Left renal cortex interstitium (tissue), 4 donors: Measurements from ENCODE around the gene ABHD17A. TPM values are rescaled to one million over a fixed set of nuclear protein-coding genes. Genes with fewer than 3 reads are reported as not detected.

Experiments
- DNase-seq, 4 donors: peaks; one replicate each; pipeline ENCODE4 v3.0.0-alpha.2; 2013; ENCODE audit warnings: low read depth in 4 of 4, low spot score in 2 of 4, missing footprints in 1 of 4
- polyA plus RNA-seq, 4 donors: library from polyadenylated mRNA; unstranded; fragments of 120-200 nt; gene quantifications; one replicate each; pipeline ENCODE4 v1.2.1, GENCODE V29; 2013; ENCODE audit not compliant: insufficient read length in 4 of 4

Gene ABHD17A
- 10 to 100 TPM; 32.5 to 69.4 (median 56.9) TPM for polyA plus RNA-seq

DNA sequence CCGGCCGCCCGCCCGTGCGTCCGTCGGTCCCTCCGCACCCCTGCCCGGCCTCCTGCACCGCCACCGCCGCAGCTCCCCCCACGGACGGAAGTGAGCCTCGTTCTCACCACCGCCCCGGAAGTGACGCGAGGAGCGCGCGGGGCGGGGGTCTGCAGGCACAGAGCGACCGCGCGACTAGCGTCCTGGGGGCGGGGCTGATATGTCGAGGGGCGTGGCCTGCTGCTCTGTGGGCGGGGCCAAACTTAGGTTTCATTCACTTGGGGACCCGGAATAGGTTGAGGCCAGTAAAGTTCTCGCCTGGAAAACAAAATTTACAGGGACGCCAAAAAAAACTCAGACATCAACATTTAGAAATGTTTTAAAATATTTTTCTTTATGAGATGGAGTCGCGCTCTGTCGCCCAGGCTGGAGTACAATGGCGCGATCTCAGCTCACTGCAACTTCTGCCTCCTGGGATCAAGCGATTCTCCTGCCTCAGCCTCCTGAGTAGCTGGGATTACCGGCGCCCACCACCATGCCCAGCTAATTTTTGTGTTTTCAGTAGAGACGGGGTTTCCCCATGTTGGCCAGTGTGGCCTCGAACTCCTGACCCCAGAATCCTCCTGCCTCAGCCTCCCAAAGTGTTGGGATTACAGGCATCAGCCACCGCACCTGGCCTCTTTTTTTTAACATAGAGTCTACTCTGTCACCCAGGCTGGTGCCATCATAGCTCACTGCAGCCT is at the start of gene ABHD17A:
TSS of gene ABHD17A (minus strand) at position 99 of the 722 bp plus-strand sequence. CDS start 3,930 bp downstream, outside the sequence.
- peak in 3 of 4 donors; percentile 75 to 91 (median 81) for DNase-seq

- DNase-seq, result no peak
These were observed 48.6 kb upstream of the ABHD17A start for GRCh38 chr19:1933942-1934341.

GRCh38 chr19:1933244-1933643 is 47.9 kb upstream of the ABHD17A start:
- no peak for DNase-seq

- DNase-seq, result no peak
These were observed 47.1 kb upstream of the ABHD17A start for GRCh38 chr19:1932395-1932794.

- DNase-seq, result no peak
These were observed 46.1 kb upstream of the ABHD17A start for GRCh38 chr19:1931445-1931844.

- peak in 1 of 4 donors; percentile 51 for DNase-seq
These were observed 43.9 kb upstream of the ABHD17A start for GRCh38 chr19:1929021-1929742.

GRCh38 chr19:1925544-1925943 is 40.2 kb upstream of the ABHD17A start:
- no peak for DNase-seq

DNA sequence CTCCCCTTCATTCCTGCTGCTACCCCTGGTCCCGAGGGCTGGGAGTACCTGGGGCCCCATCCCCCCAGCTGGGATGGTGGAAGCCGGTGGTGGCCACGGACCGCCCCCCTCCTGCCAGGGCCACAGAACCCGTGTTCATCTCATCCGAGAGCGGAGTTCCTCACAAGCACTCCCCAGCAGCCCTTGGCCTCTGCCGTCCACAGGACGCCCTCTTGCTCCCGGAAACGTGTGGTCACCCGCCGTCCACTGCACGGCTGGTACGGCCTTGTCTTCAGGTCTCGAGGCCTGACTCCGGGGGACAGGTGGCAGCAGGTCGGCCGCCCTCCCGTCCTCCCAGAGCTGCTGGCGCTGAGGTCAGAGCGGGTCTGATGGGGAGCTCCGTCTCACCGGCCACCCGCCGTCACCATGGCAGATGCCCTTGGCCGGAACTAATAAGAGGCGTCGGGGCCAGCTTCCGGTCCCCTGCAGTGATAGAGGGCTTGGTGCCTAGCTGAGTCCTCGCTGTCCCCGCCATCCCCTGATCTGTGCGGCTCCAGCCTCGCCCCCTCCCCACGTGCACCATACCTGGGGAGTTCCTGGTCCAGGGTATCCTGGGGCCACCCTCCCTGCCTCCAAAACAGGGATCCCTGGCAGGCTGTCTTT is 39.1 kb upstream of the ABHD17A start:
- no peak for DNase-seq

- no peak for DNase-seq
These were observed 38.0 kb upstream of the ABHD17A start for GRCh38 chr19:1923319-1923718.

- no peak for DNase-seq
These were observed 37.5 kb upstream of the ABHD17A start for GRCh38 chr19:1922803-1923202.

DNA sequence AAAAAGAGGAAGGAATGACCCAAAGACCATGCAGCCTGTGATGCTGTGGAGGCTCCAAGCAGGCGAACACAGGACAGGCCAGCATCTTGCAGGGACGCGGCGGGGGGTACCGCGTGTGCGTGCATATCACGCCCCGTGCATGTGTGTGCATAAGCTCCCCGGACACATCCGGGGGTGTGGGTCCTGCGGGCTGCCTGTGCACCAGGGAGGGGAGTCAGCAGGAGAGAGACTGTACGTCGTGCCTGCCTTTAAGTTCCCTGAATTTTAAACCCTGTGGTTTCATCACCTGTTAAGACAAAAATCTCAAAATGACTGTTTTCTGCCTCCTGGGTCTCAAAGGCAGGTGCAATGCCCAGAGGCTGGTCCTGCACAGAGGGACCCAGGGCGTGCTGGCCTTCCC is 36.5 kb upstream of the ABHD17A start:
- DNase-seq, result no peak

- DNase-seq, result no peak
These were observed 36.0 kb upstream of the ABHD17A start for GRCh38 chr19:1921326-1921725.

GRCh38 chr19:1920644-1921043 is 35.3 kb upstream of the ABHD17A start:
- DNase-seq, result no peak

DNA sequence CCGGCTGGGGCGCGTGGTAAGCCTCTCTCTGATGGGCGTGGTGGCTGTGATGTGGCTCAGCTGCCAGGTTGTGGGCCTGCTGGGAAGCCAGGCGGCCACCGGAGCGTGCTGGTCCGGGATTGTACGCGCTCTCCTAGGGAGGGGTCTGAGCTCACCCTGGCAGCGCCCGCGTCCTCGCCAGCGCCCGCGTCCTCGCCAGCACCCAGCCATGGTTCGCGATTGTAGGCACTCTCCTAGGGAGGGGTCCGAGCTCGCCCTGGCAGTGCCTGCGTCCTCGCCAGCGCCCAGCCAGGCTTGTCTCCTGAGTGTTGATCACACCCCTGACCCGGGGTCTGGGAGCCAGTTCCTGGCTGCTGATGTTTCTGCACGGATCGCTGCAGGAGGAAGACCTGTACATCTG is 33.7 kb upstream of the ABHD17A start:
- no peak for DNase-seq

DNA sequence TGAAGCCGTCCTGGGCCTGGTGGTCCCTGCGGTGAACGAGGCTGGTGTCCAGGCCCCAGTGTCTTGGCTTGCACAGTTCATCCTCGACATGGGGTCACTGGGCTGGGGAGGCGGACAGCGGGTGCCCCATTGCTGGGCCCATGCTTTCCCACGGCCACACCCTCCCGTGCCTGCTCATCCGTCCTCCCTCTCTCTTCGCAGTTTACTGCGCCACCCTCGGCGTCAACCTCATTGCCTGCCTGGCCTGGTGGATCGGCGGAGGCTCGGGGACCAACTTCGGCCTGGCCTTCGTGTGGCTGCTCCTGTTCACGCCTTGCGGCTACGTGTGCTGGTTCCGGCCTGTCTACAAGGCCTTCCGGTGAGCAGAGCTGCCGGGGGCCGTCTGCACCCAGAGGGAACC is 32.6 kb upstream of the ABHD17A start:
- DNase-seq, result no peak

DNA sequence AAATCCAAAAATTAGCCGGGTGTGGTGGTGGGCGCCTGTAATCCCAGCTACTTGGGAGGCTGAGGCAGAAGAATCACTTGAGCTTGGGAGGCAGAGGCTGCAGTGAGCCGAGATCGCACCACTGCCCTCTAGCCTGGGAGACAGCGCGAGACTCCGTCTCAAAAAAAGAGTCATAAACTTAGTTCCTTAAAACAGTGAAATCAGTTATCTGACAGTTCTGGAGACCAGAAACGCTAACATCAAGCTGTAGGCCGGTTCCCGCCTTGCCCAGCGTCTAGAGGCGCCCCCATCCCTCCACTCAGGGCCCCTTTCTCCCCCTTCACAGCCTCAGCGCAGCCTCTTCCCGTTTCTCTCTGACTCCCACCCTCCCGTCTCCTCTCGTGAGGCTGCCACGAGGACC is 31.9 kb upstream of the ABHD17A start:
- DNase-seq, result no peak

GRCh38 chr19:1914826-1915341 is 29.6 kb upstream of the ABHD17A start:
- DNase-seq, result no peak

DNA sequence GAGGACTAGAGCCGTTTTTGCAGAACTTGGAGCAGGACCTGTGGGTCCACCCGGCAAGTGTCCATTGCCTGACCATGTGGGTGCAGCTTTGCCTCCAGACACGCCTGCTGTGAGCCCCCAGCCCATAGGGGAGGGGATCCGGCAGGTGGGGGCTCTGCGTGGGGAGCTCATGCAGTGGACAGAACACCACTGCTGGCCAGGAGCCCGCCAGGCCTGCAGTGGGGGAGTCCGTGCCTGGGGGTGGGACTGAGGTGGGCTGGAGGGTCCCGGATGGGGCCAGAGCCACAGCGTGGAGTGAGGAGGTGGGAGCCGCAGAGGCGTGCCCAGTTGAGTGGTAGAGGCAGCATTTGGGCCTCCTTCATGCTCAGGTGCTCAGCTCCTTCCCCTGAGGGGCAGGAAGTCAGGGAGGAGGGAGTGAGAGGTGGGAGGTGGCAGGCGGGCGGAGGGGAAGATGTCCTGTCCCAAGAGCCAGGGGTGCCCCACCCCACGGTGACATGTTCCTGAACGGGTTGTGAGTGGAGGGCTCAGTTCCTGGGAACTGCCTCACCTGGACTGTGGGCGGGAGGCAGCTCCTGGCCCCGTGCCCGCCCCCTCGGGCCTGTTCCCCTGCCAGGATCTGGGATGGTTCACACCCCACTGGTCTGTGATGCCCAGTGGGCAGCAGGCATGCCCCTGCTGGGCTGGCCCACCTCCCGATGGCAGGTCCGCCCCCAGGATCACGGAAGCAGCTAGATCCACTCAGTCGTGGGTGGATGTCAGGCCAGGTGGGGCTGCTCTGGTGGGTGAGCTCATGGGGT is 28.7 kb upstream of the ABHD17A start:
- DNase-seq, result no peak

DNA sequence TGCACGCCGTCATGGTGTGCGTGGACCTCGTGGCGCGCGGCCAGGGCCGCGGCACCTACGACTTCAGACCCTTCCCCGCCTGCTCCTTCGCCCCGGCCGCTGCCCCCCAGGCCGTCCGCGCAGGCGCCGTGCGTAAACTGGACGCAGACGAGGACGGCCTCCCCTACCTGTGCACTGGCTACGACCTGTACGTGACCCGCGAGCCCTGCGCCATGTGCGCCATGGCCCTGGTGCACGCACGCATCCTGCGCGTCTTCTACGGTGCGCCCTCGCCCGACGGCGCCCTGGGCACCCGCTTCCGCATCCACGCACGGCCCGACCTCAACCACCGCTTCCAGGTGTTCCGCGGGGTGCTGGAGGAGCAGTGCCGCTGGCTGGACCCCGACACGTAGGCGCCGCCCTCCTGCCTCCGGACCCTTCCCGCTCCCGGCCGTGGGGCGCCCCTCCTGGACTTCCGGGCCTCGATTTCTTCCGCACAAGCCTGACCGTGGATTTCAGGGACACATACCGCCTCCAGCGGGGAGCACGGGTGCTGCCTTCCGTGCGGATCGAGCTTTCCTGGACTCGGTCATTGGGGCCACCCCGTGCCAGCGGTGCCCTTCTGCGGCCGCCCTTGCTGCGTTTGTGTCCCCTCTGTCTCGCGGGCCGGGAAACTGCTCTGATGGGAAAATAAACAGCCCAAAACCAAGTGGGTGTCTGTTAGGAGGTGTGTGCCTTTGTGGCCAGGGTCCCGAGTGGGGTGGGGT is 27.6 kb upstream of the ABHD17A start:
- DNase-seq, result no peak

GRCh38 chr19:1911995-1912394 is 26.7 kb upstream of the ABHD17A start:
- DNase-seq, result no peak
